SJSA1 (cell line): ENCODE measurements around the gene TMEM258. TPM values are rescaled to one million over a fixed set of nuclear protein-coding genes. Genes with fewer than 3 reads are reported as not detected.

Experiments used
- DNase-seq, 2 experiments: peaks; one replicate each; pipeline ENCODE4 v3.0.0-alpha.2; 2015 to 2020; ENCODE audit warnings: low spot score in 2 of 2, low read depth in 1 of 2
- H3K27ac ChIP-seq: fragments of 250-450 bp; sonication (Bioruptor Pico); 2 replicates; pipeline ENCODE4 v1.5.1; 2020; ENCODE audit warnings: mild to moderate bottlenecking, moderate library complexity
- H3K27me3 ChIP-seq: fragments of 250-450 bp; sonication (Bioruptor Pico); replicated peaks from 2 replicates; pipeline ENCODE4 v1.5.1; 2020; ENCODE audit warnings: mild to moderate bottlenecking, moderate library complexity
- H3K36me3 ChIP-seq: fragments of 250-450 bp; sonication (Bioruptor Pico); 2 replicates; pipeline ENCODE4 v1.5.1; 2020; ENCODE audit warnings: mild to moderate bottlenecking
- H3K4me1 ChIP-seq: fragments of 250-450 bp; sonication (Bioruptor Pico); replicated peaks from 2 replicates; pipeline ENCODE4 v1.6.1; 2021; ENCODE audit warnings: mild to moderate bottlenecking
- H3K4me3 ChIP-seq: fragments of 250-450 bp; sonication (Bioruptor Pico); 2 replicates; pipeline ENCODE4 v1.5.1; 2020; ENCODE audit warnings: mild to moderate bottlenecking
- H3K9me3 ChIP-seq: fragments of 250-450 bp; sonication (Bioruptor Pico); replicated peaks from 2 replicates; pipeline ENCODE4 v1.5.1; 2020; ENCODE audit warnings: mild to moderate bottlenecking
- total RNA-seq: library from RNA; depleted of rRNA; stranded (reverse); fragments of >200 nt; shearing (Covaris generic); gene quantifications from 2 replicates; pipeline ENCODE4 v1.2.3, GENCODE V29; 2014; rRNA removed

Gene TMEM258
- total RNA-seq = 70.2 and 74.5 TPM in 2 replicates

DNA sequence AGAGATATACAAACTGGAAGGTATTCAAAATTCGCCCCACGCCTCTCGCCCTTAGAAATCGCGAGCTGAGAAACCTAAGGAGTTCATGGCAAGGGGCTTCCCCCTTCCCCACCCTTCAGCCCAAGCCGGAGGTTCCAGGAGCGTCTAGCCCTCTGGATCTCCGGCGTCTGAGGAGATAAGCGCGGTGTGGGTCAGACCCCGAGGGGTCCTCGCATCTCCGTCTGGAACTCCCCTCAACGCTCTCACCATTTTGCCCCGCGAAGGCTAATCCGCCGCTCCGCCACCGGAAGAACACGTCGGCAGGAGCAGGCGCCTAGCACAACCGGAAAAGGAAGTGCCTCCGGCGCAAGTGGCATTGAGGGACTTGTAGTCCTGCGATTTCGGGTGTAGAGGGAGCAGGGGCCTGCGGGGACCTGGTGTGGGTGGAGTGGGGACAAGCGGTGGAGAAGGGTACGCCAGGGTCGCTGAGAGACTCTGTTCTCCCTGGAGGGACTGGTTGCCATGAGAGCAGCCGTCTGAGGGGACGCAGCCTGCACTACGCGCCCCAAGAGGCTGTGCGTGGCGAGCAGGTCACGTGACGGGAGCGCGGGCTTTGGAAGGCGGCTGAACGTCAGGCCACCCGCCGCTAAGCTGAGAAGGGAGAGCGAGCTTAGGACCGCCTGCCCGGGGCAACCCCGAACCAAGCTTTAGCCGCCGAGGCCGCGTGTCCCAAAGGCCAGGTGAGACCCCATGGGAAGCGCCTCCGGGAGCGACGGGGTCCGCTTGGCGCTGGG, at the start of gene TMEM258, which contains the start of gene FEN1:
Gene TMEM258, minus strand, starts transcription at position 290 of the 773 bp plus-strand sequence. Its CDS starts 41 bp downstream, at position 249.
Gene FEN1, plus strand, starts transcription at position 602 of the 773 bp plus-strand sequence. CDS start 2,451 bp downstream, outside the sequence.
- peak within 1 kb of the TSS; percentile 97 for H3K27ac ChIP-seq
- no peaks in the 10 kb centered on the region for H3K27me3 ChIP-seq
- peaks cover 18% of the 10 kb centered on the region for H3K4me1 ChIP-seq
- peak within 1 kb of the TSS; percentile 72 for H3K4me3 ChIP-seq
- H3K36me3 ChIP-seq = peaks cover 78% of the 10 kb centered on the region
- peak; percentile 96 to 100 for DNase-seq
- no peaks in the 10 kb centered on the region for H3K9me3 ChIP-seq

DNA sequence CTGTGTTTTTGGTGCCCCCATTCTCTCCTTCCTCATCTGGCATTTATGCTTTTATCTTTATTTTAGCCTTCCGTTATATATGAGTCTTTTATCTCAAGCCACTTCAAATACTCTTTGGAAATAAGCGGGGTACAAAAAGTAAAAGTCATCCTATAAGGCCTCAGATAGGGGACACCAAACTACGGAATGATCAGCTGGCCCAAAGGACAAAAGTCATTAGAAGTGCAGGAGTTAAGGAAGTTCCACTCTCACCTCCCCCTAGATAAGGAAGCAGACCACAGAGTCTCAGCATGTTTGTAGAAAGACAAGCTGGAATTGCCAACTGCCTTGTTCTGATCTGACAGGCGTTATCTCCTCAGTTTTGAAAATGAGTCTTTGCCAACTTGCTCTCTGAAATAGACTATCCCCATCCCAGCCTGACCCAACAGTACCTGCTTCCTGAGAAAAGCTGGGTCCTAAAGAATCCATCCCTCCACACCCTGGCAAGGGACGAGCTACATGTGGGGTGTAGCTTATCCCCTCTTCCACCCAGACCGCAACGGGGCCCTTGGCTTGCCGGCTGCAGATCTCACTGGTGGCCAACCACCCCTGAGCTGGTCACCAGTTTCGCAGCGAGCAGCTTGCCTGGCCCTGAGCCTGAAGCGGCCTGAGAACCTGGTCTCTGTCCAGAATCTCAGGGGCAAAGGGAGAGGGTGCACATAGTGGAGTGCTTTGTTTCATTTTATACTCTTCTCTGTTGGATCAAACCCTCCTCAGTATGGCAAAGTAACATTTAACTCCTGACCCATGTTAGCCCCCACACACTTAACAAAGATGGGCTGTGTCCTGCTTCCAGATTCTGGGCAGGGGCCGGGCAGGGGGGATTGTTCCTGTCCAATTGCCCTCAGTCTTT, 49.5 kb upstream of the TMEM258 start:
- H3K9me3 ChIP-seq = no peaks in the 10 kb centered on the region
- H3K4me3 ChIP-seq = no peak overlapping the region
- no peaks in the 10 kb centered on the region for H3K4me1 ChIP-seq
- H3K36me3 ChIP-seq = no peaks in the 10 kb centered on the region
- no peak for DNase-seq
- no peaks in the 10 kb centered on the region for H3K27me3 ChIP-seq
- no peak overlapping the region for H3K27ac ChIP-seq

DNA sequence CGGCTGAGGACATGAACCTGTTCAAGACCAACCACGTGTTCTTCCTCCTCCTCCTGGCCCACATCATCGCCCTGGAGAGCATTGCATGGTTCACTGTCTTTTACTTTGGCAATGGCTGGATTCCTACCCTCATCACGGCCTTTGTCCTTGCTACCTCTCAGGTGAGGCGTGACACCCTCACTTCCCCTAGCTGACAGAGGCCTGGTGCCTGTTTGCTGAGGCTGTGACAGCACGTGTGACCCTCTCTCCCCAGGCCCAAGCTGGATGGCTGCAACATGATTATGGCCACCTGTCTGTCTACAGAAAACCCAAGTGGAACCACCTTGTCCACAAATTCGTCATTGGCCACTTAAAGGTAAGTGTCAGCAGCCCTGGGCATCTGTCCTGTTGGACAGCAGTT, 48.0 kb upstream of the TMEM258 start:
- Histone ChIP-seq H3K27ac (no peak overlapping the region), H3K4me3 (no peak overlapping the region), H3K27me3 (no peaks in the 10 kb centered on the region), H3K36me3 (no peaks in the 10 kb centered on the region), H3K9me3 (no peaks in the 10 kb centered on the region), H3K4me1 (no peaks in the 10 kb centered on the region)
- no peak for DNase-seq

DNA sequence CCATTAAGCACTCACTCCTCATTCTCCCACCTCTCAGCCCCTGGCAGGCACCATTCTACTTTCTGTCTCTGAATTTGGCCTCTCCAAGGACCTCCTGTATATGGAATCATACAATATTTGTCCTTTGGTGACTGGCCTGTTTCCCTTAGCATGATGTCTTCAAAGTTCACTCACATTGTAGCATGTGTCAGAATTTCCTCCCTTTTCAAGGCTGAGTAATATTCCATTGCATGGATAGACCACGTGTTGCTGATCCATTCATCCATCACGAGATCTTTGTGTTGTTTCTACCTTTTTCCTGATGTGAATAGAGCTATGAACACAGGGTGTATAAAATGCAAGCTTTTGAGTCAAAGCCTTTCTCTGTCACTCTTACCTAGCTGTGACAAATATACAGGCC, 47.3 kb upstream of the TMEM258 start:
- H3K9me3 ChIP-seq = no peaks in the 10 kb centered on the region
- H3K4me3 ChIP-seq = no peak overlapping the region

DNA sequence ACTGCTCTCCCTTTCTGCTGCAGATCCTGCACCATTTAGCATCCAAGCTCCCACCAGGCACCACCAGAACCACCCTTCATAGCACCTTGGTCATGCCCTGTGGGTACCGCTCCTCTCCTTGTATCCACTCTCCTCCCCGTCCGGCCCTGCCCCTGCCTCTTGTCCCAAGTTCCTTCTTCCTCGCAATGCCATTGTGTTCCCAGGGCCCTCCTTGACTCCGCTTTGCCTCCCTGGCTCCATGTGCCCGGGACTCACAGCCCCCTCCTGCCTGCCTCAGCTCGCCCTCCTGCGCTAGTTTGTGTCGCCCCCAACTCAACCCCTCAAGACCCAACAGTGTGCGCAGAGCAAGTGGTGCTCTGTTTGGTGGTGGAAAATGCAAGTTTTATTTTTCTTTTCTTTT, 46.5 kb upstream of the TMEM258 start:
- no peak overlapping the region for H3K27ac ChIP-seq
- H3K4me3 ChIP-seq = no peak overlapping the region
- no peak for DNase-seq
- H3K27me3 ChIP-seq = no peaks in the 10 kb centered on the region
- no peaks in the 10 kb centered on the region for H3K36me3 ChIP-seq
- no peaks in the 10 kb centered on the region for H3K9me3 ChIP-seq
- no peaks in the 10 kb centered on the region for H3K4me1 ChIP-seq

More for the DNA sequence above, 47.3 kb upstream of the TMEM258 start:
- H3K36me3 ChIP-seq = no peaks in the 10 kb centered on the region
- no peak for DNase-seq
- H3K4me1 ChIP-seq = no peaks in the 10 kb centered on the region
- no peaks in the 10 kb centered on the region for H3K27me3 ChIP-seq
- no peak overlapping the region for H3K27ac ChIP-seq

DNA sequence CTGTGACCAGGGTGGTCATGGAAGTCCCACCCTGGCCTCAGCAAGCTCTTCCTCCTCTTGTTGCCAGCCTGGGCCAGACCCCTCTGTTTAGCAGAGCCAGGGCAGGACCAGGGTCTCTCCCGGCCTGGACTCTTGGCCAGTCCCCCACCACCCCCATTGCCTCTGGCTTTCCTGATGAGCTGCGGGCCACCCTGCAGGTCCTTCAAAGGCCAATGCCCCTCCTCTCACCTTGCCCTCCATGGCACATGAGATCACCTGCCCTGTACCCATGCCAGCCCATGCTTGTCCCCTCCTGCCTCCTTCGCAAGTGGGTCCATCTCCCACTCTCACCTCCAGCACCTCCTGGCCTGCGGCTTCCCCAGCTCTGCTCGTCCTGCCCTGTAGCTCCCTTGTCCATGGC, 46.1 kb upstream of the TMEM258 start:
- no peak for DNase-seq

DNA sequence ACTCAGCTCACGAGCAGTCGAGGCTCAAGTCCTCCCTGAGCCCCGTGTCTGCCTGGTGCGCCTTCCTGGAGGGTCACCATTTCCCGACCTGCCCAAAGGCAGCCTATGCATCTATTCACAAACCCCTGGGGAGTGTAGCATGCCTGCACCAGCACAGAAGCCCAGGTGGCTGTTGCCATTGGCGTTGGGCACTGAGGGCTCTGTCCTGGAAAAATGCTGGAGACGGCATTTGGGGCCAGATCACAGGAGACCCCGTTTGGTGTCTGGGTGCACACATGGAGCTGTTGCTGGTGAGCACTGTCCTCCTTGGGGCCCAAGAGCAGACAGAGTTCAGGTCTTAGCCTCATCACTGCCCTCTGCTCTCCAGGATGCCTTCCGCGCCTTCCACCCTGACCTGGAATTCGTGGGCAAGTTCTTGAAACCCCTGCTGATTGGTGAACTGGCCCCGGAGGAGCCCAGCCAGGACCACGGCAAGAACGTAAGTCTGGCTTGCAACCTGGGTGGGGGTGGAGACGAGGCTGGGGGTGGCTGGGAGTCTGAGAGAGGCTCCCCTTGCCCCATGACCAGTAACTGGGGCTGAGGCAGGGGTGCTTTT, 45.1 kb upstream of the TMEM258 start:
- no peak for DNase-seq
- Histone ChIP-seq H3K27ac (no peak overlapping the region), H3K4me3 (no peak overlapping the region), H3K36me3 (no peaks in the 10 kb centered on the region), H3K9me3 (no peaks in the 10 kb centered on the region), H3K27me3 (no peaks in the 10 kb centered on the region), H3K4me1 (no peaks in the 10 kb centered on the region)

More for the DNA sequence above, 46.1 kb upstream of the TMEM258 start:
- H3K9me3 ChIP-seq = no peaks in the 10 kb centered on the region
- no peaks in the 10 kb centered on the region for H3K4me1 ChIP-seq
- no peaks in the 10 kb centered on the region for H3K27me3 ChIP-seq
- no peak overlapping the region for H3K27ac ChIP-seq
- no peak overlapping the region for H3K4me3 ChIP-seq
- no peaks in the 10 kb centered on the region for H3K36me3 ChIP-seq

DNA sequence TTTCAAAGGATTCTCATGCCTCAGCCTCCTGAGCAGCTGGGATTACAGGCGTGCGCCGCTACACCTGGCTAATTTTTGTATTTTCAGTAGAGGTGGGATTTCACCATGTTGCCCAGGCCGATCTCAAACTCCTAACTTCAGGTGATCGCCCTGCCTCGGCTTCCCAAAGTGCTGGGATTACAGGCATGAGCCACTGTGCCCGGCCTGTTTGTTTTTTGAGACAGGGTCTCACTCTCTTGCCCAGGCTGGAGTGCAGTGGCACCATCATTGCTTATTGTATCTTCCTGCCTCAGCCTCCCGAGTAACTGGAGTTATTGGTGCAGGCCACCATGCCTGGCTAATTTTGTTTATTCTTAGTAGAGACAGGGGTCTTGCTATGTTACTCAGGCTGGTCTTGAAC, 43.8 kb upstream of the TMEM258 start:
- Histone ChIP-seq H3K36me3 (no peaks in the 10 kb centered on the region), H3K4me3 (no peak overlapping the region), H3K27me3 (no peaks in the 10 kb centered on the region)

DNA sequence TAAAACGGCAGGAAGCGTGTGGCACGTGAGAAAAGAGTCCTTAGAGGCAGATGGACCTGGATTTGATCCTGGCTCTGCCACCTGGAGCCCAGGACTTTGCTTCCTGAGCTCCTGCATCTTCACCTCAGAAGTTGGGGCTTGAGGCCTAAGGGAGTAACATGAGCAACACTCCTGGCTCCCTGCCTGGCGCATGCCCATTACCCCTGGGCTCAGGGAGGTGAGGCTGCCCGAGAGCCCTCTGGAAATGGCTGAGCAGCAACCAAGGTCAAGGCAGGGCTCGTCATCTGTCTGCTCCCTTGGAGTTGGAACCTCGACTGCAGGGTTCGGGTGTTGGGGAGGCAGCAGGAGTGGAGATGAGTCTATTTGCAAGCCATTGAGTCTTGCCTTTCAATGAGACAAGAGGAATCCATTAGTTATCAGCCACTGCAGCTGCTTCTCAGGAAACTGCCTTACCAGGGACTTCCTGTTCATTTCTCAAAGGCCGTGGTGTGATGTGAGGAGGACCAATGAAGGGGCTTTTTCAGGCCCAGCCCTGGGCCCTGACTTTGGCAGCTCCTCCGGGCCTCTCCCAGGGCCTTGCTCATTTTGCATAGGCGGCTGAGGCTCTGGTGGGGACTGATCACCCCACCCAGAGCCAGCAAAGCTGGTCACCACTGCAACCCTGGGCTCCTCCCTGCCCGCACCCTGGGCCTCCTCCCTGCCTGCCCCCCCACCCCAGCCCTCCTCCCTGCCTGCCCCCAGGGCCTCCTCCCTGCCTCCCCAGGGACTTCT, 42.1 kb upstream of the TMEM258 start:
- Histone ChIP-seq H3K9me3 (no peaks in the 10 kb centered on the region), H3K4me3 (no peak overlapping the region), H3K27me3 (peaks cover 13% of the 10 kb centered on the region), H3K27ac (no peak overlapping the region), H3K4me1 (no peaks in the 10 kb centered on the region), H3K36me3 (no peaks in the 10 kb centered on the region)
- DNase-seq = no peak

More for the DNA sequence above, 43.8 kb upstream of the TMEM258 start:
- no peaks in the 10 kb centered on the region for H3K4me1 ChIP-seq
- no peak overlapping the region for H3K27ac ChIP-seq
- no peaks in the 10 kb centered on the region for H3K9me3 ChIP-seq
- DNase-seq = no peak

DNA sequence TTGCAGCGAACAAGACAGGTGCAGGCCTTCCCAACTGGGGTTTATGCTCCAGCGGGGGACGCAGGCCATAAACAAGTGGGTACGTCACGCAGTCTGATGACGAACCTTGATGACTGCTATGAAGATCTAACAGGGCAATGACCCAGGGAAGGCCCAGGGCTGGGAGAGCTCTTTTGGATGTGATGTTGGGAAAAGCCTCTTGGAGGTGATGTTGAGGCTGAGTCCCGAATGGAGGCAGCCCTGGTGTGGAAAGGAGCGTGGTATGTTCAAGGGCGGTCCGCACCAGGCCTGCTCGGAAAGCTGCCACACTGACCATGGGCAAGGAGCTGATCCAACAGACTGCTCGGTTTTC, 41.5 kb upstream of the TMEM258 start:
- no peak overlapping the region for H3K27ac ChIP-seq
- no peak for DNase-seq

DNA sequence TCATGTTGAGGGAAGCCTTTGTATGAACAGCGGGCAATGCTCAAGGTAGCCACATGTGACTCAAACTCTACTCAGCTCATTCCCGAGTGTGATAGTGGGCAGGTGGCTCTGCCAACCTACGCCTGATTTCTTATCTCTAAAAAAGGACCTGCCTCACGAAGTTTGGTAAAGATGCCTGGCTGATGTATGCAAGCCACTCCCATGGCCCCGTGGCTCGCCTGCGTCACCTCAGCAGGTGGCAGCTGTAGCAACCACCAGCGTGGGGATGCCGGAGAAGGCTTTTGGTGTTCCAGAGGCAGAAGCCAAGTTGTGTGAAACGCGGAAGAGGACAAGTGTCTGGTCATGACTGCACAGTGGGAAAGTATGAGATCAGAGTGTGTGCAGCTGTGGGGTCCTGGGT, 41.1 kb upstream of the TMEM258 start:
- DNase-seq = no peak
- Histone ChIP-seq H3K27me3 (peaks cover 23% of the 10 kb centered on the region), H3K4me1 (peaks cover 8% of the 10 kb centered on the region), H3K4me3 (no peak overlapping the region), H3K9me3 (no peaks in the 10 kb centered on the region), H3K36me3 (0 out of 2 replicates have a peak, but pooled peaks cover under 1% of the 10 kb centered on the region), H3K27ac (no peak overlapping the region)

More for the DNA sequence above, 41.5 kb upstream of the TMEM258 start:
- Histone ChIP-seq H3K36me3 (no peaks in the 10 kb centered on the region), H3K27me3 (peaks cover 19% of the 10 kb centered on the region), H3K4me1 (peaks cover 4% of the 10 kb centered on the region), H3K9me3 (no peaks in the 10 kb centered on the region), H3K4me3 (no peak overlapping the region)

DNA sequence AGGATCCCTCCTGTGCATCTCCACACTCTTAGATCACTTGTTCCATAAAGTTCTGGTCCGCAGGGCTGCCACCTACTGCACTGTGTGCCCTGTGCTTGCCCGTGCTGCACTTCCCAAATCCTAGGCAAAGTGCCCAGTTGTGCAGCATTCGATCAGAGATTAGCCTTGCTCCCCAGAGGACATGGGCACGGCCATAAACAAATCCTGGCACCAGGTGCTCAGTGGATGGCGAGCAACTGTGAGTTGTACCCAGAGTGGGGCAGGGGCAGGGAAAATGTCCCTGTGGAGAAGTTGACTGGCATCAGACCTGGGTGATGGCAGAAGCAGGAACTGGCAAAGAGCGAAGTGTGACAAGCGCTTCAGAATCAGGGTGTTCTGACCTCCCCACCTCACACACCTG, 40.4 kb upstream of the TMEM258 start:
- DNase-seq = no peak
- H3K27me3 ChIP-seq = peaks cover 30% of the 10 kb centered on the region
- H3K4me3 ChIP-seq = no peak overlapping the region
- H3K36me3 ChIP-seq = 0 out of 2 replicates have a peak, but pooled peaks cover 4% of the 10 kb centered on the region
- peaks cover 15% of the 10 kb centered on the region for H3K4me1 ChIP-seq
- no peak overlapping the region for H3K27ac ChIP-seq
- no peaks in the 10 kb centered on the region for H3K9me3 ChIP-seq

DNA sequence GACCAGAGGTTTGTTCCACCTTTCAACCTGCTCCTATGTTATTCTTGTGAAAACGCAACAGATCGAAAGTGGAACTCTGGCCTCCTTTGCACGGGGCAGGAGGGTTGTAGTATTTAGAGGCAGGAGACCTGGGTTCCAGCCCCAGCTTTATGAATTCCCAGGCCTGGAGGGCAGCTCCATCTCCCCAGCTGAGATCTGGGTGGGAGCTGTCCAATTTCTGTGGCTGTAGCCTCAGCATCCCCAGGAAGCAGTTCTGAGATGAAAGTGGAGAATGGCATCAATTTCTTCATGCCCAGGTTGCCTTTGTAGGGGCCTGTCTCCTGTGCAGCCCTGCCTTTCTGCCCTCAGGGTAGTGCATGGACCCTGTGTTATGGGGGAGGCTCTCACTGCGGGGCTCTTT, 39.8 kb upstream of the TMEM258 start:
- Histone ChIP-seq H3K4me1 (peaks cover 21% of the 10 kb centered on the region), H3K4me3 (no peak overlapping the region)
- DNase-seq = no peak

More for the DNA sequence above, 39.8 kb upstream of the TMEM258 start:
- H3K27ac ChIP-seq = no peak overlapping the region
- no peaks in the 10 kb centered on the region for H3K9me3 ChIP-seq
- H3K36me3 ChIP-seq = 0 out of 2 replicates have a peak, but pooled peaks cover 4% of the 10 kb centered on the region
- peaks cover 36% of the 10 kb centered on the region for H3K27me3 ChIP-seq
